ENCODE results near the gene SPACA5B. TPM values are rescaled to one million over a fixed set of nuclear protein-coding genes. Genes with fewer than 3 reads are reported as not detected.
"Not testable (repeated sequence)": the region's sequence is repeated elsewhere in the genome, so short reads cannot be mapped to it uniquely, and the experiment has no call there.

The SPACA5B gene
- polyA plus RNA-seq, 2 of the 4 experiments (the other 2 are of a cell fraction), result not detected

DNA sequence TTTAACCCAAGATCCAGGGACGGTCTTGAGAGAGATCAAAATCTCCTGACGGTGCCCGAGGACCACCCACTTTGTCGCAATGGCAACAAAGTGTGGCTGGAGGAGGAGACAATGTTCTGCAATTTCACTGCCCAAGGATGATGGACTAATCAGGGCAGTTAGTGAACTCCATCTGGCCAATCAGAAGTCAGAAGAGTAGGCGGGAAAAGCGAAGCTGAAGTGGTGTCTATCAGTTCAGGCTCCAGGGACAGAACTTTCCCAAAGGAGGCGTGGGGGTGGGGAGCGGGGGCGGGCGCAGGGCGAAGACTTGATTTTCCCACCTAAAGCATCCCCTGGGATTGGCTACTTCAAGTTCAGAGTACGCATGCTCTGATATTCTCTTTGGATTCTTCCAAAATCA lies 25.6 kb downstream of the SPACA5B start:
- TF ChIP-seq MYC (IDR thresholded peaks at IDR 0.05; ENCODE audit: borderline replicate concordance, low read length) (no peak), EP300 (IDR thresholded peaks at IDR 0.05) (no peak), NFE2L2 (conservative IDR thresholded peaks at IDR 0.05; ENCODE audit: low read length) (no peak), RNF2 (IDR thresholded peaks at IDR 0.05; ENCODE audit: borderline replicate concordance, low read depth) (no peak), POLR2A (IDR thresholded peaks at IDR 0.05; ENCODE audit: low read length) (no peak), POLR2AphosphoS2 (conservative IDR thresholded peaks at IDR 0.05; ENCODE audit: low read length) (no peak), BHLHE40 (IDR thresholded peaks at IDR 0.05; ENCODE audit: low read depth, low read length) (no peak), RFX5 (IDR thresholded peaks at IDR 0.05) (no peak), MAFK (IDR thresholded peaks at IDR 0.05; ENCODE audit: partially characterized antibody) (no peak)
- CTCF ChIA-PET, result no interaction called here
- no peaks in the 10 kb centered on the region for H3K9me3 ChIP-seq
- ATAC-seq, result no peak
- H3K4me2 ChIP-seq, result no peak overlapping the region
- no peak overlapping the region for H3K27ac ChIP-seq
- DNase-seq (ENCODE audit: low read depth in 1 of 2, low spot score in 1 of 2), result no peak
- 51% methylated on average over 11 of the region's 12 CpGs for WGBS (ENCODE audit: missing lambda C conversion rate)
- no peak for FAIRE-seq
- no peaks in the 10 kb centered on the region for H3K4me1 ChIP-seq
- no peak overlapping the region for H3K4me3 ChIP-seq
- POLR2A ChIA-PET, result no interaction called here

- ChIA-PET POLR2A (no interaction called here), CTCF (no interaction called here)
- TF ChIP-seq RNF2 (IDR thresholded peaks at IDR 0.05; ENCODE audit: borderline replicate concordance, low read depth) (no peak), E2F6 (IDR thresholded peaks at IDR 0.05; ENCODE audit: borderline replicate concordance, low read depth) (no peak), JUNB (IDR thresholded peaks at IDR 0.05) (no peak), EHMT2 (IDR thresholded peaks at IDR 0.05; ENCODE audit: low read depth) (no peak)
- ATAC-seq, result no peak
- Histone ChIP-seq H3K4me2 (no peak overlapping the region), H3K9me3 (no peaks in the 10 kb centered on the region), H3K27ac (no peak overlapping the region), H3K4me3 (no peak overlapping the region), H3K4me1 (no peaks in the 10 kb centered on the region)
- 9% methylated on average over 11 of the region's 12 CpGs for WGBS (ENCODE audit: missing lambda C conversion rate)
- no peak for DNase-seq (ENCODE audit: low read depth in 1 of 2, low spot score in 1 of 2)
- FAIRE-seq, result no peak
Observed at GRCh38 chrX:48165241-48165640, 34.8 kb downstream of the SPACA5B start.

DNA sequence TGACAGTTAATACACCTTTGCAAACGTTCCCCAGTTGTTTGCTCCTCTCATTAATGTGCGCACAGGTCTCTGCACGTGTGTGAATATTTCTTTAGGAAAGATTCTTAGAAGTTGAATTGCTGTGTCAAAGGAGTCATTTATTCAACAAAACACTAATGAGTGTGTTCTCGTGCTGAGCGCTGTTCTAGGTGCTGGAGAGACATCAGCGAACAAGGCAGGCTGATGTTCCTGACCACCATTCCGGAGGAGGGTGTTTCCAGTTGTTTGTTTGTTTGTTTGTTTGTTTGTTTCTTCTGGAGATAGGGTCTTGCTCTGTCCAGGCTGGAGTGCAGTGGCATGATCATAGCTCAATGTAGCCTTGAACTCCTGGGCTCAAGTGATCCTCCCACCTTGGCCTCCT lies 35.9 kb downstream of the SPACA5B start:
- H3K27ac ChIP-seq; DNase-seq (ENCODE audit: low read depth in 1 of 2, low spot score in 1 of 2); H3K9me3 ChIP-seq; ATAC-seq; H3K4me2 ChIP-seq; H3K4me3 ChIP-seq; CTCF ChIA-PET; POLR2A ChIA-PET; FAIRE-seq; H3K4me1 ChIP-seq: not testable (repeated sequence)
- 35% methylated on average over 6 of the region's 7 CpGs for WGBS (ENCODE audit: missing lambda C conversion rate)

DNA sequence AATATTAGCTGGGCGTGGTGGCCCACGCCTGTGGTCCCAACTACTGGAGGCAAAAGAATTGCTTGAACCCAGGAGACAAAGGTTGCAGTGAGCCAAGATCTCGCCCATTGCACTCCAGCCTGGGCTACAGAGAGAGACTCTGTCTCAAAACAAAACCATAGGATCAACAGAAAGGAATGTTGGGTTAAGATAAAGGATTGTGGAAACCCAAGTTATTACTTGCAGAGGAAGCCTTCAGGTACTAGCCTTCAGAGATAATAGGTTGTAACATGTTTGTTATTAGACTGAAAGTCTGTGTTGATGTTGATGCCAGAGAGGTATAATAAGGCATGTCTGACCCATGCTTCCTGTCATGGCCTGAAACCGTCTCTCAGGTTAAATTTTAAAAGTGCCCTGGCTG lies 49.3 kb downstream of the SPACA5B start:
- WGBS (ENCODE audit: missing lambda C conversion rate), result 47% methylated on average over 3 of the region's 4 CpGs
- no peak overlapping the region for H3K27ac ChIP-seq
- FAIRE-seq, result peak; percentile 76

More for the DNA sequence above, 49.3 kb downstream of the SPACA5B start:
- POLR2A ChIA-PET, result no interaction called here
- no peak overlapping the region for H3K4me2 ChIP-seq
- H3K4me3 ChIP-seq, result no peak overlapping the region
- DNase-seq (ENCODE audit: low read depth in 1 of 2, low spot score in 1 of 2), result no peak
- CTCF ChIA-PET, result no interaction called here
- no peak for ATAC-seq
- no peaks in the 10 kb centered on the region for H3K4me1 ChIP-seq
- TF ChIP-seq ATOH8 (CRISPR knock-in tag; IDR thresholded peaks at IDR 0.05; ENCODE audit: low read depth) (no peak), HOXB5 (CRISPR knock-in tag; IDR thresholded peaks at IDR 0.05) (no peak), MAFK (IDR thresholded peaks at IDR 0.05; ENCODE audit: partially characterized antibody) (no peak), CEBPB (IDR thresholded peaks at IDR 0.05) (no peak), ZC3H11A (IDR thresholded peaks at IDR 0.05) (no peak), NPAS2 (CRISPR knock-in tag; IDR thresholded peaks at IDR 0.05; ENCODE audit: borderline replicate concordance) (no peak), ESRRA (IDR thresholded peaks at IDR 0.05; ENCODE audit: borderline replicate concordance, low read length) (no peak), CBX2 (IDR thresholded peaks at IDR 0.05; ENCODE audit: borderline replicate concordance, low read depth) (no peak), KDM5A (IDR thresholded peaks at IDR 0.05) (no peak), EP300 (IDR thresholded peaks at IDR 0.05) (no peak), CTCF (IDR thresholded peaks at IDR 0.05) (no peak), EHMT2 (IDR thresholded peaks at IDR 0.05; ENCODE audit: low read depth) (no peak), PHF8 (IDR thresholded peaks at IDR 0.05; ENCODE audit: borderline replicate concordance, low read depth) (no peak), SREBF2 (IDR thresholded peaks at IDR 0.05) (no peak), EHF (CRISPR knock-in tag; IDR thresholded peaks at IDR 0.05) (no peak), JUNB (IDR thresholded peaks at IDR 0.05) (no peak)
- TF ChIP-seq, protein P1, sequence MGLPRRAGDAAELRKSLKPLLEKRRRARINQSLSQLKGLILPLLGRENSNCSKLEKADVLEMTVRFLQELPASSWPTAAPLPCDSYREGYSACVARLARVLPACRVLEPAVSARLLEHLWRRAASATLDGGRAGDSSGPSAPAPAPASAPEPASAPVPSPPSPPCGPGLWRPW (IDR thresholded peaks at IDR 0.05), result no peak
- H3K9me3 ChIP-seq, result no peaks in the 10 kb centered on the region

Measured in A549 (cell line).